ENCODE measurements around the gene COX19.
"Not testable (repeated sequence)": the region's sequence is repeated elsewhere in the genome, so short reads cannot be mapped to it uniquely, and the experiment has no call there.

Gene COX19

DNA sequence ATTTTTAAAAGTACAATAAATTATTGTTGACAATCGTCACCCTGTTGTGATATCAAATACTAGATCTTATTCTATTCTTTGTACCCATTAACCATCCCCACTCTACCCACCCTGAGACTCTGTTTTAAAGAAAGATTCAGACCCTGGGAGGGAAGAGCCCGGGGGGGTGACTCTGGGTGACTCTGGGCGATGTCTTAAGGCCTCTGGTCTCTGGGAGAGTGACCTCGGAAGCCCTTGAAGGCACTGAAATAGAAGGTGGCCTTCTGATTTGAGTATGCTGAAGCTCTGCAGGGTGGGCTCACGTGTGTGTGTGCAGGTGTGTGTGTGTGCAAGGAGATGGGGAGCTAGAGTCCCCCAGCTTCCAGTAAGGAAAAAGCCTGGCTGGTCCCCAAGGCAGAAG, 30.6 kb downstream of the COX19 start:
- DNase-seq (ENCODE audit: low read depth), result no peak

DNA sequence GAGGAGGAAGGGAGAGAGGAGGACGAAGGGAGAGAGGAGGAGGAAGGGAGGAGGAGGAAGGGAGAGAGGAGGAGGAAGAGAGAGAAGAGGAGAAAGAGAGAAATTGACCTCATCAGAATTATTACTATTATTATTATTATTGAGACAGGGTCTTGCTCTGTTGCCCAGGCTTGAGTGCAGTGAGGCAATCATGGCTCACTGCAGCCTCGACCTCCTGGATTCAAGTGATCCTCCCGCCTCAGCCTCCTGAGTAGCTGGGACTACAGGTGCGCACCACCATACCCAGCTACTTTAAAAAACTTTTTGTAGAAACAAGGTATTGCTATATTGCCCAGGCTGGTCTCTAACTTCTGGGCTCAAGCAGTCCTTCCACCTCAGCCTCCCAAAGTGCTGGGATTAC, 31.6 kb downstream of the COX19 start:
- DNase-seq (ENCODE audit: low read depth), result not testable (repeated sequence)

DNA sequence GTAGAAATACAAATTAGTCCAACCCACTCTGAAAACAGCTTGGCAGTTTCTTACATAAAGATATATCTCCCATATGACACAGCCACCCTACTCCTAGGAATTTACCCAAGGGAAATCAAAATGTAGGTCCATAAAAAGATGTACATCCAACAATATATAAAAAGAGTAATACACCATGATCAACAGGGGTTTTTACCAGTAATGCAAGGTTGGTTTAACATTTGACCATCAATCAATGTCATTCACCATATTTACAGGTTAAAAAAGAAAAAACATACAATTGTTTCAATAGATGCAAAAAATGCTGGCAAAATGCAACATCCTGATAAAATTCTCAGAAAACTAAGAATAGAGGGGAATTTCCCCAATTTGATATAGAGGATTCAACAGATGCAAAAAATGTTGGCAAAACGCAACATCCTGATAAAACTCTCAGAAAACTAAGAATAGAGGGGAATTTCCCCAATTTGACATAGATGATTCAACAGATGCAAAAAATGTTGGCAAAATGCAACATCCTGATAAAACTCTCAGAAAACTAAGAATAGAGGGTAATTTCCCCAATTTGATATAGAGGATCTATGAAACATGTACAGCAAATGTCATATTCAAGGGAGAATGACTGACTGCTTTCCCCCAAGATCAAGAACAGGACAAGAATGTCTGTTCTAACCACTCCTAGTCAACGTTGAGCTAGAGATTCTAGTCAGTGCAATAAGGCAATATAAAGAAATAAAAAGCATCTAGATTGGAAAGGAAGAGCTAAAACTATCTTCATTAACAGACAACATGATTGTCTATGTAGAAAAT, 34.5 kb downstream of the COX19 start:
- DNase-seq (ENCODE audit: low read depth), result no peak

DNA sequence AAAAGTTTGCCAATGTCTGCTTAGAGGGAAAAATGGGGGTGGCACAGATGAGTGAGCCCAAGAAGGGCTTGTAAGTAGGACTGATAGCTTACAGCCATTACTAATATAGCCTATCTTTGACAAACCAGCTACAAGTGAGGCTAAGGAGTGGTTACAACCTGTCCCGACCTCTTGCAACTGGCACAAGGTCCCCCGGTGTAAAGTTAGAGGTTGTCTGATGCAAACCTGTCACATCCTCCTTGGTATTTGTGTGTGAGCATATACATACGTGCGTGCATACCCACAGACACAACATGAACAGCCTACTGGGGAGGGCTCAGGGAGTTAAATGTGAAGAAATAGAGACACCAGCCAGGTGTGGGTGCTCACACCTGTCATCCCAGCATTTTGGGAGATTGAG, 35.5 kb downstream of the COX19 start:
- no peak for DNase-seq (ENCODE audit: low read depth)

DNA sequence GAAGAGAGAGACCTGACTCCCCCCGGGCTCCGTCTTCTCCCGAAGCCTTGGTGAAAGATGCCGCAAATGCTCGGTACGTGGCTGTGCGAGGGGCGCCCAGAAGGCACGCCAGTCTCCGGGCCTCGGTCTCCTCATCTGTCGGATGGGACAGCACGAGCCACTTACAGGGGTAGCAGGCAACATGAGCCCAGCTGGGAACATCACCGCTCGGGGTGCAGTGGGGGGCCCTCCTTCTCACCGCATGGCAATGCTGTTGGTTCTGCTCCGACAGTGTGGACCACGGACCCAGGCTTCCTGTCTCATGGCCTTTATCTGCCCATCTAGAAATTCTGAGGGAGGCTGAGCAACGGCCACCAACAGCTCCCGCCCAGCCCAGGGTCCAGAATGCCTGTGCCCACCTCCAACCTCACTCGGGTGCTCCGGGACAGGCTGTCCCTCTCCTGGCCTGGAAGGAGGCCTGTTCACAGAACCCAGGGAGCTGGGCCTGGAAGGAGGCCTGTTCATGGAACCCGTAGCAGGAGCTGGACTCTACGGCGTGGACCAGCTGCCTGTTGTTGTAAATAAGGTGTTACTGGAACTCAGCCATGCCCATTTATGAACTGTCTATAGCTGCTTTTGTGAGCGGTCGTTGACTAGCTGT, 36.7 kb downstream of the COX19 start:
- DNase-seq (ENCODE audit: low read depth), result no peak

DNA sequence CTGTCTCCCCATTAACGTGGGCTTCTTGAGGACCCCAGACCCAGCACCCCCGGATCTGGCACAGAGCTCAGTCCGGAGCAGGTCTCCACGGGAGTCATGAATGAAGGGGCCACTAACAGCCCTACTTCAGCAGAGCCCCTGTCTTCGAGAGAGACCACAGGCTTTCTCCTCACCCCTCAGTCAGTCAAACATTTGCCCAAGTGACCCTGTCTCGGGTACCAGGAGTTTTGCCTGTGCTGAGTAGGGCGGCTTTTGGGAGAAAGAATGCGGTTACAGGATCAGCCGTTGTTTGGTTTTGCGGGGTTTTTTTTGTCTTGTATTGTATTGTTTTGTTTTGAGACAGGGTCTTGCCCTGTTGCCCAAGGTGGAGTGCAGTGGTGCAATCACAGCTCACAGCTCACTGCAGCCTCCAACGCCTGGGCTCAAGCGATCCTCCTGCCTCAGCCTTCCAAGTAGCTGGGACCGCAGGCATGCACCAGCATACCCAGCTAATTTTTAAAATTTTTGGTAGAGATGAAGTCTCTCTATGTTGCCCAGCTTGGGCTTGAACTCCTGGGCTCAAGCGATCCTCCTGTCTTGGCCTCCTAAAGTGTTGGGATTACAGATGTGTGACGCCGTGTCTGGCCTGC, 37.4 kb downstream of the COX19 start:
- no peak for DNase-seq (ENCODE audit: low read depth)

DNA sequence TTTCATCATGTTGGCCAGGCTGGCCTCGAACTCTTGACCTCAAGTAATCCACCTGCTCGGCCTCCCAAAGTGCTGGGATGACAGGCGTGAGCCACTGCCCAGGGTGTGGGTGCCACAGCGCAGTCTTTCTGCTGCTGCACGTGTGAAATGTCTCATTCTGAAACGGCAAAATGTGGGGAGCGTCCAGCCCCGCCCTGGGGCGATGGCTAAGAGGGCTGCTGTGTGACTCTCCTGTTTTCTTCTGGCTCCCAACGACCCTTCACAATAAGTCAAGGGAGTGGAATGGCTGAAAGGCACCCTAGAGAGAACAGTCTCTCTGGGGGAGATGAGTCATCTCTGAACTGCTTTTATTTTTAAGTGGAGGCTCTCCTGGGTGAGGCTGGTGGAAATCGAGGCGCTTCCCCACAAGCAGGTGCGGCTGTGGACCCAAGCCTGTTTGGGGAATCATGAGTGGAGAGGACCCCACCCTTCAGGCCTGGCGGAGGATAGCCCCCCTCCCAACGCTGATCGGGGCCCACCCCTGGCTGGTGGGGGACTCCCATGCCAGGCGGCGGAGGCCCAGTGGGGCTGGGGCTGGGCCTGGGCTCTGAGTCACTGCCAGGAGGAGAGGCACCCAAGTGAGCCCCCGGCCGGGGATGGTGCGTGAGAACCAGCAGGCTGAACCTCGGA, 38.8 kb downstream of the COX19 start:
- no peak for DNase-seq (ENCODE audit: low read depth)

DNA sequence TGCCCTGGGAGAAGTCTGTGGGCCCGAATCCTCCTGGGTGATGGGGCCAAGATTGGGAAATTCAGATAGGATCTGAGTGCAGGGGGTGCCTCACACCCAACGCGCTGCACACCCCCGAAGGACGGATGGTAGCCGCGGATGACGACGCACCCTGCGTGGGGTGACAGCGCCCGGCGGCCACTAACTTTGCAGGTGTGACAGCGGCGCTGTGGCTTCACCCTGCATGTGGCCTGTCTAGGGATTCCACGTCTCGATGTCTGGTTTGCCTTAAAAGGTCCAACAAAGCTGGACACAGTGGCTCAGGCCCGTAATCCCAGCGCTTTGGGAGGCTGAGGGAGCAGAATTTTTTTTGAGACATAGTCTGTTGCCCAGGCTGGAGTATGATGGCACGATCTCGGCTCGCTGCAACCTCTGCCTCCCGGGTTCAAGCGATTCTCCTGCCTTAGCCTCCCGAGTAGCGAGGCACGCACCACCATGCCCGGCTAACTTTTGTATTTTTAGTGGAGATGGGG, 39.4 kb downstream of the COX19 start:
- no peak for DNase-seq (ENCODE audit: low read depth)

DNA sequence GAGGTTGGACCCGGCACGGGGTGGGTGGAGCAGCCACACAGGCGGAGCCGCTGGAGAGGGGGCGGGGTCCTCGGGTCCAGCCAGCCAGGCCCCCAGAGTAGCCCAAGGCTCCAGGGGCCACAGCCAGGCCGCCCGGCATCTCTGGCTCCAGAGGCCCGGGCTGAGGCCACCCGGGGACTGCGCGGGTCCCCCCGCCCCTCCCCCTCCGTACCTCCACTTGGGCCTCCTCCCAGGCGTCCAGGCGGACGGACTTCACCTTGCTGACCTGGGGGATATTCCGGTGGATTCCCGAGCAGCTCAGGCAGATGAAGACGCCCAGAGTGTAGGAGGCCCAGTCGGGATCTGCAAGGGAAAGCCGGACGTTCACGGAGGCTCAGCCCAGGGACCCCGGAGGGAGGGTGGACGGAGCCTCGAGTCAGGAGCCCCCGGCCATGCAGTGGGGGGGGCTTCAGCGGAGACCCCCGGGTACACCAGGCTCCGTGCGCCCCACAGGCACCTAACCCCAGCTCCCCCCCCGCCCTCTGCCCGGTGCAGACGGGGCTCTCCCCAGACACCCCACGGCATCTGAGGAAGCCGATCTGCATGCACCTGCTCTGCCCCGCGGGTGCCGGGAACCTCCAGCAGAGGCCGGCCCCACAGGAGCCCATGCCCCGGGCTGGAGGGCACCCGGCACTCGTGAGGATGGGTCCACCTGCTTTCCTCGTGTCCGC, 40.0 kb downstream of the COX19 start:
- no peak for DNase-seq (ENCODE audit: low read depth)

DNA sequence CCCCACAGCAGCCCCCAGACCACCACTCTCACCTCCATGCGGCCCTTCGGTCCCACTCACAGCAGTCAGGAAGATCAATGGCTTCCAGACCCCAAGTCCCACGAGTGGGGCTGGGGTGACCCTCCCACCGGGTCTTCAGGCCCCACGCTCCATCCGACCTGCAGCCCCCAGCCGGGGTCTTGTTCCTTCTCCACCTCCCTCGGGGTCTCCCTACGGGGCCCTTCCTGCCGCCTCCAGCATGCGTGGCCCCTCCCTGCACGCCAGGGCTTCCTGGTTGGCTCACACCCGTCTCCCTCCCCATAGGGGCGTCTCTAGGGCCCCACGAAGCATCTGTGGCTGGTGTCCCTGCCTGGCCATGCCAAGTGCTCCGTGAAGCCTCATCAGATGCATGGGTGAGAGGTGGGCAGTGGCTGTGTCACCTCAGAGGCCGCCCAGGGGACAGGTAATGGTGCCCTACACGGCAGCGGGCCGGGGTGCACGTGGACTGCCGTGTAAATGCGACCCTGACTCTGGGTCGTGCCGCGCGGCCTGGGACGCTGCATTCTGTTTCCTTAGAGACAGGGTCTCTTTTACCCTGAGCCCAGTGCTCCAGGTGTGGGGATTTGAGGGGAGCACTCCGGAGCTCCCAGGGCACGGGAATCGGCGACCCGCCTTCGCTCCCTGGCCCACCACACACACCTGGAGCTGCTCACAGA, 40.7 kb downstream of the COX19 start:
- no peak for DNase-seq (ENCODE audit: low read depth)

DNA sequence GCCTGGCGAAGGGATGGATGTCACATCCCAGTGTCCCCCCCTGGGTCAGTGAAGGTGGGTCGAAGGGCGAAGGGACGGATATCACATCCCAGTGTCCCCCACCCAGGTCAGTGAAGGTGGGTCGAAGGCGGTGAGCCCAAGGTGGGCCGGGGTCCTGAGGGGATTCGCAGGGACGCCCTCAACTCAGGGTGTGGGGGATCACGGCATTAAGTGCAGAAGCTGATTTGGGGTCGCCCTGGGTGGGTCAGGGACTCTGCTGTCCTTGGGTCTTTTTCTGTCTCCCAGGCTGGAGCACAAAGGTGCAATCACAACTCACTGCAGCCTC, 42.7 kb downstream of the COX19 start:
- no peak for DNase-seq (ENCODE audit: low read depth)

DNA sequence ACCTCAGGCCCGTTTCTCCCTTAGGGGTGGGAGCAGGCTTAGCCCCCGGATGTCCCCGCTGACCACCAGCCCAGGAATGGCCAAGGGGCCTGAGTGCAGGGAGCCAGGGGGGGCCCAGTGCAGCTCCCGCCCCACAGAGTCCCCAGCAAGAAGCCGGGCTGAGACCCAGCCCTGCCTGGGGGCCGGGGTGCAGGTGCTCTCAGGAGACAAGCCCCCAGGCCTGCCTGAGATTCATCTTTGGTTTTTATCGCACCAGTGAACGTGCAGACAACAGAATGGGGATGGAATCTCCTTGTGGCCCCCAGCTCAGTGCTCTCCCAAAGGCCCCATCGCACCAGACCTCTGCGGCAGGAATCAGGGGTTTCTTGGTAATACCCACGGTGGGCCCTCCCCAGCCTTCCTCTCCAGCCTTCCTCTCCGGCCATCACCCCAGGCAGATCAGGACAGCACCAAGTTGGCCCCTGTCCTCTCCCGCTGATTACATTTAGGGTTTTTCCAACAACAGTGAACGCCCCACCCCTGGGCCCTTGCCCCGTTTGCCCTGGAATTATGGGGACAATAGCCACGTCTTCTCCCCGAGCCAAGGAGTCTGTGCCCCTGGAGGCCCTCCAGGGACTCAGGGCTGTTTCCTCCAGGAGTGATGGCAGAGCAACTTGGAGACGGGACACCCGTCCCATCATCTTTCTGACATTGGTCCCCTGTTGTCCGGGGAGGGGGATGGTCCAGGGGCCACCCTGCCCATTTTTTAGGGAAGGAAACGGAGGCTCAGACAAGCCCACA, 43.3 kb downstream of the COX19 start:
- DNase-seq (ENCODE audit: low read depth), result no peak

DNA sequence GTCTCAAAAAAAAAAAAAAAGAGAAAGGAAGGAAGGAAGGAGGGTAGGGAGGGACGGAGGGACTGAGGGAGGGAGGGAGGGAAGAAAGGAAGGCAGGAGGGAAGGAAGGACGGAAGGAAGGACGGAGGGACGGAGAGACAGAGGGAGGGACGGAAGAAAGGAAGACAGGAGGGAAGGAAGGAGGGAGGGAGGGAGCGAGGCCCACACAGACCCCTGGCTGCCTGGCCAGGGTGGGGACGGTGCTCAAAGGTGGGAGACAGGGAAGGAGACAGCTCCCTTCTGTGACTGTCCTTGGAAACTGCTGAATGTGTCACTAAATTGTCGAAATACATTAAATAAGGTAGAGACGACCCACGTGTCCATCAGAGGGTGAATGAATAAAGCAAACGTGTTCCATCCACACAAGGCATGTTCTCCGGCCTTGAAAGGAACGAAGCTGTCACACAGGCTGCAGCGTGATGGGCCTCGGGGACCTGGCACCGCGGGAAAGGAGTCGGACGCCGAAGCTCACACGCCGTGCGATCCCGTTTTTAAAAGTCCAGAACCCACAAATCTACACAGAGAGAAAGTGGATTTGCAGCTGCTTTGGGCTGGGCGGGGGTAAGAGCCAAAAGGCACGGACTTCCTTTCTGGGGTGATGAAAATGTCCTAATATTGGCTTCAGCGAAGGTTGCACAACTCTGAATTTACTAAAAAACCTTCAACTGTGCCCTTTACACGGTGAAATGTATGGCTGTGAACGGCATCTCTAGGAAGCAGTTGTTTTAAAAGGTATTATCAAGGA, 44.2 kb downstream of the COX19 start:
- no peak for DNase-seq (ENCODE audit: low read depth)

DNA sequence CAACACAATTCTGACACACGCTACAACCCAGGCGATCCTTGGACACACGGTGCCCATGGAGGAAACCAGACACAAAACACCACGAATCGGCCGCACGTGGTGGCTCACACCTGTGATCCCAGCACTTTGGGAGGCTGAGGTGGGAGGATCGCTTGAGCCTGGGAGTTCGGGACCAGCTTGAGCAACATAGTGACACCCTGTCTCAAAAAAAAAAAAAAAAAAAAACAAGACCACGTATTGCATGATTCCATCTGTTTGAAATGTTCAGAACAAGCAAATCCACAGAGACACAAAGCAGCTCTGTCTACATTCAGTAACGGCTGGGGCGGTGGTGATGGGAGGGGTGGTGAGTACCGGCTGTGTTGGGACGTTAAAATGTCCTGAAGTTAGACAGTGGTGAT, 46.0 kb downstream of the COX19 start:
- DNase-seq (ENCODE audit: low read depth), result no peak

DNA sequence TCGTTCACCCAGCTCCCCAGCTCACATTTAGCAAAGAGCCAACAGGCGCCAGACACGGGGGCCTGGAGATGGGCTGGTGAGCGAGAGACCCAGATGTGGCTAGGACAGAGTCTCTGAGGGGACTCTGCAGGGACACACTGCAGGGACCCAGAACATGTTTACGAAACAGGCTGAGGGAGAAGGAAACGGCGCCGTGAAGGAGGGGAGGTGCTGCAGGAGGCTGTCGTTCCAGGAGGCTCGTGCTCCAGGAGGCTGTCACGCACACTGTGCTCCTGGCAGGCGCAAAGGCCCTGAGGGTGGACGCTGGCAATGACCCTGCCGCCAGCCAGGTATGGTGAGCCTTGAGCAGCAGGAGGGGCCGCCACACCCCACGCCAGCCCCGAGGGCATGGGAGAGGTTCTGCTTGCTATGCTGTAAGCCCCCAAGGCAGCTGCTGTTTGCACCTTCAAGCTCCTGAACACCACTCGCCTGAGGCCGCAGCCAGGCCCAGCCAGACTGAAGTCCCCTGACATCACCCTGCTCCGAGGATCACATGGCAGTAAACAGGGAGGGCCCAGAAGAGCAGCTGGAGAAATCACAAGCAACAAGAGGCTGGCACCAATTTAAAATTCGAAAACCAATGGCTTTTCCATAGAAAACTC, 48.2 kb downstream of the COX19 start:
- no peak for DNase-seq (ENCODE audit: low read depth)

DNA sequence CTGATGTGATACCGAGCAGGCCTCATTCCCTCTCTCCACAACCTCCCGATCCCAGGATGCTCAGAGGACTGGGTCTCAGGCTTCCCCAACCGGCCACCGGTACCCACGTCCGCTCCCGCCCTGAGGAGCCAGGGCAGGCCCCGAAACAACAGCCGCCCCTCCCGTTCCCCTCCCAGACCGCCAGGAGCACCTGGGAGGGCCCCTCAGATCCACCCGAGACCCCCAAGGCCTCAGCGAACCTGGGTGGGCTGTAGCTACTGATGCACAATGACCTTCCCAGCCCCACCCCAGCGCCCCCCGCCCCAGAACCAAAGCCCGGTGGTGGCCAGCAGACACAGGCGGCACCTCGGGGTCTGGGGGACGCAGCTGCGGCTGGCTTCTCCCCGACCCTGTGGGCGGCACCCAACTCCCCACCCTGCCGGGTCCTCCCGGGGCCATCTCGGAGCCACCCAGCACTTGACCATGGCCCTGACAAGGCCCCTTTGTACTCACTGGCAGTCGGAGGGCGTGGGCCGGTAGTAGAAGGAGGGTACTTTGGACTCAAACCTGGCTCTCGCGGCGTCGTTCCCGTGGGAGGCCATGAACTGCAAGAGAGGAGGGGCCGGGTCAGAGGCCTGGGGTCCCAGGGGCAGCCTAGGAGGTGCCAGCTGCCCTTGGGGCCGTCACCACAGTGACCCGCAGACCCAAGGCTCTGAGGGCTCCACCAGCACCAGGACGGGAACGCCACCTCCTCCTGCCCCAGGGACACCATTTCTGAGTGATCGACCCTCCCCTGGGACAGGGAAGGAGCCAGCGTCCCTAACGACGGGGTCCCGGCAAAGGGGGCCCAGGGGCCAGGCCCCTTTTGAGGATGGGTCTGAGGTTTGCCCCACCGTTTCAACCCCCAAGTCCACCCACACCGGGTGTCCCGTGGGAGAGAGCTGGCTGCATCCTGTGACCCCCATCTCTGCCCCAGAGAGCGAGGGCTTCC, 49.0 kb downstream of the COX19 start:
- DNase-seq (ENCODE audit: low read depth), result no peak

DNA sequence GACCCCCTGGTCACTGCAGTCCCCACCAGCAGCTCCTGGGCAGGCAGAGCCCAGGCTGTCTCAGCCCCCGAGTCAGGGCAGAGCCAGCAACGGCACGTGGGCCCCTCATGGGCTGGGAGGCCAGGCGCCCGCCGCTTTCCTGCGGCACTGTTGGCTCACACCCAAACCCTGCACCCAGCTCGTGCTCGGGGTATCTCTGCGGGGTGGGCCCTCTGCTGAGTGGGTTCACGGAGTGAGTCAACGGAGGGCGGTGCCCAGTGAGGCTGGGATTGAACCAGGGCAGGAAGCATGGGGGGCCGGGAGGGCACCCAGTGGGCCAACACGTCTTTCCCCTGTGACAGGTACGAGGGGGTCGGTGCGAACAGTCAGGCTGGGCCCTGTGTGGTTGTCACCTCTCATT, 49.7 kb downstream of the COX19 start:
- DNase-seq (ENCODE audit: low read depth), result no peak

DNA sequence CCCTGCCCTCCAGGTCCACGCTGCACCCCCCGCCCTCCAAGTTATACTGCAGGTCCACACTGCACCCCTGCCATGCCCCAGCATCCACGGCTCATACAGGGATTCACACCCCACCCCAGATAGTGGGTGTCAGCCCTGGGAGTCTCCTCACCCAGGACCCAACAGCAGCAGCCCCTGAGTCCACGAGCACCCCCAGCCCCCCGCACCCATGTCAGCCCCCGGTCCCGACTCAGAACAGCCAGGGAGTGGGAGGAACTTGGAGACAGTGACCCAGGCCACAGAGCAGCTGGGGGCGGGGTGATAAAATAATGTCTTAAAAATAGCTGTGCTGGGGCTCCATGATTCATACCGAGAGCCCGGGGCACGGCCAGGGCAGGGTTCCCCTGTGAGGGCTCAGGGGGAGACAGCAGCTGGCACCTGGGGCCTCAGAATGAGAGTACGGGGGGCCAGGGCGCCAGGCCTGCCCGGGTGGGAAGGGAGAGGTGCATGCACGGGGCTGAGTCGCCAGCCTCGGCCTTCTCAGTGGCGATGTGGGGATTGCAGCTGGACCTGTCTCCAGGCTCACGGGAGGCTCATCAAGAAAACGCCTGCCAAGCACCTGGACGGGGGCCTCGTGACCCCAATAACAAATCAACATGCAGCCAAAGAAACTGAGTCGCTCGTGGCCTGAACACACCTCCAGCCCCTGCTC, 50.7 kb downstream of the COX19 start:
- no peak for DNase-seq (ENCODE audit: low read depth)
